ENCODE measurements around the gene SLC5A3.

Gene SLC5A3

DNA sequence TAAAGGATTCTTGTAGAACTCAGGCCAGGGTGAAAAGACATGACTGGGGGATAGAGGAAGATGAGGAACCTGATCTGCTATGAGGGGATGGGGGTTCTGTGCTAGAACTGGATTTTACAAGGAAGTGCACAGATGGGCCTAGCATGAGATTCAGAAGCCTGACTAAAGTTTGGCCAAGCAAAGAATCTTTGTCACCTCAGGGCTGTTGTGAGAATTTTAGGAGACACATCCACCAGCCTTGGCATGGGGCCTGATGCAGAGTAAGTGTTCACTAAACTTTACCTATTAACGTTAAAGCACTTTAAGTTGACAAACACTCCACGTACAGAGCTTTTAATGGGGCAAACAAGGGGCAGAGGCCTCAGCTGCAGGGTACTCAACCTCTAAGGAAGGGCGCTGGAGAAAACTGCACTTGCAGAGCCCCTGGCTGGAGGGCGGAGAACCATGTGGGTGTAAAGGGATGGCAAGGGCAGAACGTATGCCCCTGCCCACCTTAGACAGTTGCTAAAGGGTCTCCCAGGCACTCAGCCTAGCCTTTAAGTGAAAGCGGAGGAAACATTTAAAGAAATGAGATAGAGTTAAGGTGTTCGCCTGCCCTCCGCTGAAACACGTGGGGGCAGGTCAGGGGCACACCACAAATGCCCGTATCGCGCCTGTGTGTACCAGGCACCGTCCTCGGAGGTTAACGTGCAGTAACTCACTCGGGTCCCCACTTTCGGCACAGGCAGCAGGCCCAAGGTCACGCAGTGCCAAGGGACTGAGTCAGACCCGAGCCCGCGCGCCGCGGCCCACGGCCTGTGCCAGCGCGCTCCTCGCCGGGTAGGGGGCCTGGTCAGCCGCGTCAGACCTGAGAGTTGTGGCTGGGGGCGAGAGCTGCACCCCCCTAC, 990 bp upstream of the SLC5A3 start:
- no peak for DNase-seq

DNA sequence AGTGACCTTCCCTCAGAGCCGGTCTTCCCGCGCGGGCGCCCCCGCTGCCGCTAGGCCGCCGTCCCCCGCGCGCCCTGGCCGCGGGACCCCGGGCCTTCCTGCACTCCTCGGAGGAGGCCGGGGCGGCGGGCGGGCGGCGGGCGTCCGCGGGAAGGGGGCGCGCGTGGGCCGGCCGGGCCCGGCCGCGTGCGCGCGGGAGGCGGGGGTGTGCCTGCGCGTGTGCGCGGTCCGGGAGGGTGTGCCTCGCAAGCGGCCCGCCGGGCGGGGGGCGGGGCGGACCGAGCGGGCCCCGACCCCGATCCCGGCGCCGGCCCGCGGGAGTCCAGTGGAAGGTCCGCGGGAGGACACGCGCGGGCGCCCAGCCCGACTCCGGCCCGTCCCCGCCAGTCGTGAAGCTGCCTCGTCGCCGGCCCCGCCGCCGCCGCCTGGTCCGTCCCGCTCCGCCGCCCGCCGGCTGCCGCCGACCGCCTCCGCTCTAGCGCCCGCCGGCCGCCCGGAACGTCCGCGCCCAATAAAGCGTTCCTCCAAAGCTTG, 438 bp downstream of the SLC5A3 start:
- no peak for DNase-seq

DNA sequence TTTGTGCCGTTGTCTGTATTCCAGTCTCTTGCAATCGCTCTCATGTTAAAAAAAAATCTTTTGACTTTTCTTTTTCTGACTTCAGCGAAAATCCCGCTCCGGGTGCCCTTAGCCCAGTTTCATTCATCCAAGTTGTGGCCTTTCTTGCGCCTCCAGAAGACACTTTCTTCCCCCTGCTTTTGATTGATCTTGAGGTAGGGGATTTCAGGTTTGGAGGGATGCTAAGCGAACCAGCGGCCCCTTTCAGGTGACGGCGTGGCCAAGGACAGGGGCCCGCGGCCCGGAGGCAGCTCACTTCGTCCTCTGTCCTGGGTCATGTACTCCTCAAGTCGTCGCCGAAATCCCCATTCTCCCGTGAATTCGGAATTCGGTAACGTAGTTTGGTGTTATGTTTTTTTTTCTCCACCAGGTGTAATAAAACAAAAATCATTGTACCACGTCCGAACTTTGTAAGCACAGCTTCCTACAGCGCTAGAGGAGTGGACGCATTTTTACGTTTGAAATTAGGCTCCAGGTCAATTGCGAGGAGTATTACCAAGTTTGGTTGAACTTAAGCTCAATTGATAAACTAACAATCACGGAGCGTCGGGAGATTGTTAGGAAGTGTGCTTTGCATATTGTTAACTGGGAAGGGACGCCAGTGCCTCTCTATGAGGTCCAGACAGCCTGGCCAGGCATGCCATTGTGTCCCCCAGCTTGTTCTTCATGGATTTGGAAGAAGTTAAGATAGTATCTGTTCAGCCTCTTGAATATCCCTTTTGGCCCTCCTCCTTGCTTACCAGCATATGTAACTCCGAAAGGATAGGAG, 1.1 kb downstream of the SLC5A3 start:
- DNase-seq: peak; percentile 48

DNA sequence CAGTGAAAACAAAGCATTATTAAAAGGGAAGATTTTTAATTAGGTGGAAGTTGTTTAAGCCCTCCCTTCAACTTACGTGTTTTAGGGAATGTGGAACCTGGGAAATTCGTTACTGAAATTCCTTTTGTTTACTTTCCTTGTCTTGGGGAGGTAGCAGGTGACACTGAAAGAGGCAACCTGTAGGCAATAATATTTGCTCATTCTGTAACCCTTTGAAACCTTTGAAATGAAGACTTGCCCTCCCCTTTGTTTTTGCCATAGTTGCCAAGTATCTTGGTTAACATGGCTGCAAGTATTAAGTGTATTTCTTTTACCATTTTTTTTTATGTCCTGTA, 1.7 kb downstream of the SLC5A3 start:
- no peak for DNase-seq

DNA sequence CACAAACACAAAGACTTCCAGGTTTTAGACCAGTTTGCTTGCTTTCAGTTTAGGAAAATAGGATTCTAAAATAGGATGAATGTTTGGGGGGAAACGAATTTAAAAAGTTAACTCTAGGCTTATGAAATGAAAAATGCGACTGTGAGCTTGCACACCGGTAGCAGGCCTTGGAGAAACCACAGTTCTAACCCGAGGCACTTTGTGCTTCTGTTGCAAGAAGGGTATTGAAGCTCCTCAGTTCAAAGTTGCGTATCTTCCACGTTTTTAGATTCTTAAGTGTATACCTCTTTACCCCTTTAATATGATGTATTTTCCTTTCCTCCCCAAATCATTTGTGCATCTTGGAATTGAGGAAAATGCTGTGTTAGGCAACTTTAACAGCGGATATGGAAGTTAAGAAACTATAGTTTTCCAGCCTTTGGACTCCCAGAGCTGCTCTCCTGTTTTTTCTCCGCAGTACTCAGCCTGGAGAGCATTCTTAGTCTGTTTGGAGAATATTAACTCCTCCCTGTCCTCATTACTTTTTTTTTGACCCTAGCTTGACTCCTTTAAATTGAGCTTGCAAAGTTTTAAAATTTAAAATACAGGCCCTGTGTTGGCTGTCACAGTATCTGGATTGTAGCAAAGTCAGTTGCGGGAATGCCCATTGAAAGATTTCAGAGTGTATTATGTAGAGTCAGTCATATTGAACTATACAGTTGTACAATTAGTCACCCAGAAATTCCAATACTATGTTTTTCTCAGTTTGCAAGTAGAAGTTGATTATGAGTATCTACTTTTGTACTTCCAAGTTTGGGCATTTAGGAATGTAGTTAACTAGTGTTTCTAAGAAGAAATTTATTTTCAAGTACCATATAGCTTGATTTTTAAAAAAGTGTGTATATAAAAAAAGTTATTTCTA, 2.6 kb downstream of the SLC5A3 start:
- no peak for DNase-seq

DNA sequence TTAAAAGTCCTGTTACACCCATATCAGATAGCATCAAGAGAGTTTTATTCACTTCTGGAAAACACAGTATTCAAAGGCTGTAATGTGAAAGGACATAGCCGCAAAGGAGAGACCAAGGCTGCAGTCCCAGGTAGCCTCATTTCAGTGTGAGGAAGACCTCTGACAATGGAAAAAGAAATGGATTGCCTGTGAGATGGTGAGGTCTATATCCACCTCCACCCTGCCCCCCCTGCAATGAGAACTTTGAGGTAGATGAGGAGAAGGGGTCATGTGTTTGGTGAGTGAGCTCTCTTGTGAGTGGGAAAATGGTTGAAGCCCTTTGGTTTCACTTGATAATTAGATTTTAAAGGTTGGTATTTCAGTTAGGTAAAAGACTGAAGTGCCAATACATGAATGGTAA, 3.5 kb downstream of the SLC5A3 start:
- DNase-seq: no peak

DNA sequence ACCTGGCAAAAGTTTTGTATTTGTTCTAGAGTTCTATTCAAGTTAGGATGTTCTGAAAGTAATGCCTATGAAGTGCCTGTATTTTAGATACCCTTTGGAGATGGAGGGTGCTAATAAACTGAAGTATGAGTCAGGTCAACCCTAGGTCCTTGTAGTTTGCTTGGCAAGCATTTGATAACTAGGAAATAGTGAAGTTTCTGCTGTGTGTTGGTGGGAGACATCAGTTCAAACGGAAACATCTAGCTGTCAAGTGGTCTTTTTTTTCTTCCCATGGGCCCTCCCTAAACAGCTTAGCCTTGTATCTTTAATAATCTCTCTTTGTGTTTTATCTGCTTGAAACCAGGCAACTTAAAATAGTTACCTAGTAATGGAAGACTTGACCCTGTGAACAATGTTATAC, 4.5 kb downstream of the SLC5A3 start:
- no peak for DNase-seq

DNA sequence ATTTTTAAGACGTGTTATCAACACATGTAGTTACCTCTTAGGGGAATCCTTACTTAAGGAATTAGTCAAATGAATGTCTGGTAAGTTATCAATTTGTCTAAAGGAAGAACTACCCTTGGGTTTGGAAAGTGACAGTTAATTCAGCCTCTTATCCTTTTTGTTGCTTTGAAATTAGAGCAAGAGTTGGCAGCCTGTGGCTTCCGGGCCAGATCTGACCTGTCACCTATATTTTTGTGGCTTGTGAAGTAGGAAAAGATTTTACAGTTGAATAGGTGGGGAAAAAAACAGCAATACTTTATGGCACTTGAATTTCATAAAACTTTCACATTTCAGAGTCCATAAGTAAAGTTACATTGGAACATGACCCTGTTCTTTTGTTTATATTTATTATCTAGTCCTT, 5.5 kb downstream of the SLC5A3 start:
- DNase-seq: no peak

DNA sequence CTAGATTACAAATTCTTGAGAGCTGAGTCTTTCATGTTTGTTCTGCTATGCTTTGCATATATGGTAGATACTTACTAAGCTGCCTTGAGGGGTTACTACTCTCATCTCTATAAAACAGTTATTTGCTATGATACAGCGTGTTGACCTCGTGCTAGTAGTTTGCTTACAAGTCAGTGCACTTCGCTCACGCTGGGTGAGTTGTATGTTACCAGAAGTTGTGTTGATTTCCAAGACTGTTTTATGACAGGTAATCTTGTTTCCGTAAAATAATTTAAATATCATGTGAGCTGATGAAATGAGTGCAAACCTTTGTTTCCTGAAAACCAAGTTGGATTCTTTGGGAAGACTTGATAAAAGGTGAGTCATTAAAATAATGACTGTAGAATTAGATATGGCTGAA, 7.3 kb downstream of the SLC5A3 start:
- DNase-seq: no peak

DNA sequence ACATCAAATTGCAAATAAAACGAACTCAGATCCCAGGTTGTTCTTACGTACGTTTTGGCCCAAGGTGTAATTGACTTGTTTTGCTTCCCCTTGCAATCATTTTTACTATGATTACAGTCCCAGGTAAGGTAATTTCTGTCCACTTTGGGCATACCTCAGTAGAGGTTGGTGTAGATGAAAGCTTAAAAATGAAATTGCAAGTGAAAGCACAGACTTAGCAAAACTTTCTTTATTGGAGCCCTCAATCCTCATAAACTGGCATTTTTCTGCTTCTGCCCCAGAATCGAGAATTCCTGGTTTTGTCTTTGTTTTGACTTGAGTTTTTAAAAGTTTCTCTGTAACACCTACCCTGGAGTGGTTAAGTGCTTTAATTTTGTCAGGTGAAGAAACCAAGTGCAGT, 9.4 kb downstream of the SLC5A3 start:
- DNase-seq: no peak

DNA sequence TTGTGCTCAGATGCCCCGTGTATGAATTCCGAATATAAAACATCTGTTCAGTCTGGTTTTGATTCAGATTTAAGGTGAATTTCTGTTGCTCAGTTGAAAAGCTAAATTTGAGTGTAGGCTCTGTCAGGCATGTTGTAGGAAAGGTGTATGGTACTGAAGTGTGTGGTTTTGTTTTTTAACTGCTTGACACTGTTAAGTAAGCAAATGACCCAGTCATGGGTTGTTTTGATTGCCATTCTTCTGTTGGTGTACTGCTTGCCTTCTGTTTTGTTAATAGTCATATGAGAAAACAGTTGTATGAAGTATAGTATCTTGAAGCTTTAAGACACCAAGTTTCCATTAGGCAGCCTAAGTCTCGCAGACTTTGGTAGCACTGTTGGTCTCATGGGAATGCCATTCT, 10.0 kb downstream of the SLC5A3 start:
- DNase-seq: no peak

DNA sequence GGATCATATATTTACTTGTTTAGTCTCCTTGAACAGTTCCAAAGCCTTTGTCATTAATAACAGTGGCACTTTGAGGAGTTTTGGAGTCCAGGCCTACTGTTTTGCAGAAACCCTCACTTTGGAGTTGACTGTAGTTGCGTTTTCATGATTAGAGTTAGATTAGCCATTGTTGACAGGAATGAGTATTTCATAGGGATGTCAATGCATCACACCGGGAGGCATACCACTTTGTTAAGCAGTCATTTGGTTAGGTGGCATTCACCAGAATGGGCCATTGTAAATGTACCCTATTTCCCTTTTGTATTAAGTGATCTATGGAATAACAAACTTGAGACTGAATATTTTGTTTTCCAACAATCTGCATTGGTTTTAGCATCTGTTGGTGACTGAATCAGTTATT, 11.8 kb downstream of the SLC5A3 start:
- no peak for DNase-seq

DNA sequence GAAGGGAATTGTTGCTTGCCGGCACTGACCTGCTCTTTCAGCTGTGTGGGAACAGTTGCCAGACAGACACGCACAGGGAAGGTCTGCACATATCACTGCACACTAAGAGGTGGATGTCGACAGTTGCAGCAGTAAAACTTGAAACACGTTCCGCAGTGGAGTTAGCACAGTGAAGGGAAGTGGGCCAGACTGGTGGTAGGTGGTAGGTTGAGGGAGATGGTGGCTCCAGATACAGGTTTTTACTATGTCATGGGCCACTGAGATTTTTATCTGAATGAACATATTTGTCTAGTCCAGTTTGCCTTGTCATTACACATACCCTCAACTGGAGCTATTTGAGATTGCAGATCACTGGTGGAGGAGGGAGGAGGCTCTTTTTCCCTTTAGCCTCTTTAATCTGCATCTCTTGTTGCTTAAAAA, 13.5 kb downstream of the SLC5A3 start:
- no peak for DNase-seq

DNA sequence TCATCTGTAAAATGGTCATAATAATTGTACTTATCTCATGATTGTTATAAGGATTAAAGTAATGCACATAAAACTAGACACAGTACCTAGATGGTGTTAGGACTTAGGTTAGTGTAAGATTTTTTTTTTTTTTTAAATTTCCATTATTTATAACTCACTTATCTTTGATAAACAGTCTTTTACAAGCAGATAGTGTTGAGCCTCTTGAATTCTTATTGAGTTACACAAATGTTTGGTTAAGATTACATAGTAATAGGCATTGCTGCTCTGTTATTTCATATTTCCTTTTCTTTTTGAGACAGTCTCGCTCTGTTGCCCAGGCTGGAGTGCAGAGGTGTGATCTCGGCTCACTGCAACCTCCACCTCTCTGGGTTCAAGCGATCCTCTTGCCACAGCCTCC, 15.4 kb downstream of the SLC5A3 start:
- DNase-seq: no peak

DNA sequence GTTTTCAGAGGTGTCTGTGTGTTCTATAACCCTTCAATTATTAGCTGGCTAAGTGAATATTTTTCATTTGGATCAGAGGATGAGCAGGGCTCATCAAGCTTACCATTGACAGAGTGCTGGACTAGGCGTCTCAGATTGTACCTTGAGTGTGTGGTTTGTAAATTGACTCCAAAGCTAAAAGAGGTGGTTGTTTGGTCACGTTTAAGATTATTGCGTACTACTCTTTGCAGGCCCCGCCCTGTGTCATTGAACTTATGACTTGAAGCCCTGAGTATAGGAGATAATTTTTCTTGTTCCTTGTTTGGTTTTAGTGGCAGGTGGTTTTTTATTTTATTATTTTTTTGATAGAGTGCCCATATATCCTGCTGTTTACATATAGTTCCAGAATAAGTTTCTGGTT, 17.7 kb downstream of the SLC5A3 start:
- no peak for DNase-seq

DNA sequence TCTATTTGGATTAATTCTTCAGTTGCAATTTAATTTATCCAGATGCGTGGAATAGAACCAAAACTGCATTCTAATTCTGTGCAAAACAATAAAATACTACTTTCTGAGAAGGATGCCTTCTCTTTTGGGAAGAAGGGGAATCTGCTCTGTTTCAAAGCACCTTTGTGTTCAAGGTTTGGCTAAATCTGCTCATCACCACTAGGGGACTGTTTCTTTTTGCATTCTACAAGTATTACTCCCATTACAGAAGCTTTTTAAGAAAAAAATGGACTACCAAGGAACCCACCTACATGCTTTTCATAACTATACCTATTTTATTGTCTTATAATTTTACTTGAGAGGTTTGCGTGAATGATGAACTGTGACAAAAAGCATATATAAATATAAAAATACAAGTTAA, 18.2 kb downstream of the SLC5A3 start:
- DNase-seq: no peak

DNA sequence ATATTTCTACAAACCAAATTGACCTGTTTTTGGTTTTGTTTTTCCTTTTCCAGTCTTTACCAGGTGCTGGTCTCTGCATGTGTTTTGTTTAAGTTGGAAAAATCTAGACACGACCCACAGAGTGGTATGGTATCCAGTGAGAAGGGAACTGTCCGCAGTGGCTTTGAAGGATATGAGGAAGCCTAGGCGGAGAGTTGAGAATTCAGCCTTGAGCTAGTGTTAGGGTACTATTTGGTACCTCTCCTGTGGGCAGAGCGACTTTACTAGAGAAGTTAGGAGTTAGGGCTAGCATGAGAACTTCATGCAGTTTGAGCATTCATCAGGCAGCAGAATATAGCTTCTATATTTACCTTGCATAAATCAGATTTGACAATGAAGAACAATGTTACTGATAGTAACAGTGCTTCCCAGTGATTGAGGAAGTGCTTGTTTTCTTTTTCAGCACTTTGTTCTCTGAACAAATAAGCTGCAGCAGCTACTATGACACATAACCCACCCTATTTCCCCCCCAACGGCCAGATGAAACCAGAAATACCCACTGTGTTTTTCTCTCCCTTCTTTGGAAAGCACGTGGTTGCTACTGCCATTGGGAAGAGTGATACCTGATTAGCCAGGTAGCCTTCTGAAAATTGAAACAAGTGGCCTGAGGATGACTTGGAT, 19.0 kb downstream of the SLC5A3 start:
- DNase-seq: no peak

DNA sequence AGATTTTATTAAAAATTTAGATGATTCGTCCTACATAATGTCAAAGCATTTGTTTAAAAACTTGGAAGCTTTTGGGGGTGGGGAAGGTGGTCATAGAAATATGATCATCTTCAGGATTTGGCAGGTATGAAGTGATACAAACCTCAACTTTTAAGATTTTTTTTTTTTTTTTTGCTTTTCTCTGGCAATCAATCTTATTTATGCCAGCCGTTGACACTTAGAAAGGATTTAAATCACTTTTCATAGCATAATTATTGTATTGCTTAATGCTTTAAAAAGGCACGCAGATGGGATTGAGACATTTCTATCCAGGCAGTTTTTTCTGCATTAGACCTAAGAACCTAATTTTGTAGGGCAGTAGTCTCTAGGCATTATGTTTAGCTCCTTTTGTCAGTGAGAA, 19.7 kb downstream of the SLC5A3 start:
- no peak for DNase-seq

DNA sequence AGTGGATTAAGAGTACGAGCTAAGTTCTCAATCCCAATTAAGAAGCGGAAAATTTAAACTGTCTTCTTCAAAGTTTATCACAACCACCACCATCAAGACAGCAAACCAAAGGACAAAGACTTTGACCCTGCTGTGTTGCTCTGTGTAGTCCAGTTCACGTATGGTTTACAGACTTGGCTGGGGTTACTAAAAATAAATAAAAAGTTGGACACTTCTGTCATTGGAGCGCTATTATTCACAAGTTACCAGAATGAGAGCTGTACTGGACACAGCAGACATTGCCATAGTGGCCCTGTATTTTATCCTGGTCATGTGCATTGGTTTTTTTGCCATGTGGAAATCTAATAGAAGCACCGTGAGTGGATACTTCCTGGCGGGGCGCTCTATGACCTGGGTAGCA, 21.6 kb downstream of the SLC5A3 start:
- no peak for DNase-seq

DNA sequence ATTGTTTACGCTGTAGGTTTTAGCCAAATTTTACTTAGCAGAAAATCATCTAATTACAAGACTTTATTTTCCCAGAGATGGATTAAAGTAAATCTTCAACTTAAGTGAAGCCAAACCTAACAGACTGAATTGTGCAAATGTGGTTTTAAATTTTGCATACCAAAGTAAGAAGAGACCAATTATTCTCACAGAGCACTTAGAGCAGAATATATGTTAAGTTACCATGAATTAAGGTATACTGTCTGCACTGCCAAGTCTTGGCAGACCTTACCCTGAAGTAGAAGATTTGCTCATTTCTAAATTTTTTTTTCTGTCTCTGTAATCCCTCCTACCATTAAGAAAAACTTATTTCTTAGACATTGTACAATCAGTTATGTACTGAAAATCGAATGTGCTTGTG, 24.1 kb downstream of the SLC5A3 start:
- no peak for DNase-seq

DNA sequence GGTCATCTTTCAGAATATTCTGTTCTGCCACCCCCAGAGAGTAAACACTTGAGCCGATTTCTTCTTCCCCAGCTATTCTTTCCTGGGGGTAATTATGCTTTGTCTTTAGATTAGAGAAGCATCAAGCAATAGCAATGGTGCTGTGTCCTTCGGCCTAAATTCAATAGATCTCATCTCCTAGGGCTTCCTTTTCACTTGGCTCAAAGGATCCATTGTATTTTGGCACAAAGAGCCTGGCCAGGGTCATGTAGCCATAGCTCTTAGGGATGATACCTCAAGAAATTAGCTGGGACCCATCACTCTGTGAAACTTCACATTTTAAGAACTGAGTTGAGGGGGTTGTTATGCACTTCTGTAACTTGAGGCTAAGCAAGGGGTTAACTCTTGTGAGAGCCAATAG, 27.0 kb downstream of the SLC5A3 start:
- DNase-seq: no peak

DNA sequence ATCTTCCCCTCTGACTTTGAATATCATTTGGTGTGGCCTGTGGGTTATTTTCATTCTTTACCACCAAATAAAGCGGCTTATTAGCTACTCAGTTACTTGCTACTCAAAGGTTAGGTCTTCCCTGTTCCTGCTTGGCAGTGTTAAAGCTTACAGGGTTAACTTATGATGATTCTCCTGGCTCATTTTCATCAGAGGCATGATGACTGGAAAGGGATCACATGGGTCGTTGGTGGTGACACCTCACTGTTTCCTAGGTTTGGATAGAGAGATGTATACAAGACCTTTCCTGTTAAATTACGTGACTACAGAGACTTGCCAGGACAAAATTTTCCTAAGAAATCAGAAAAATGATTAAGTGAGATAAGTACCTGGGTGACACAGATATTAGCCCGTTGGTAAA, 27.4 kb downstream of the SLC5A3 start:
- DNase-seq: no peak

Measured in retina (tissue), 1 donor.